ENCODE measurements around the gene GALNT7.

GALNT7 gene

GRCh38 chr4:173267711-173268110, 99.1 kb downstream of the GALNT7 start:
- DNase-seq (ENCODE audit: low spot score): no peak

- no peak for DNase-seq (ENCODE audit: low spot score)
Observed at GRCh38 chr4:173269280-173269679, 100.7 kb downstream of the GALNT7 start.

GRCh38 chr4:173270312-173271027, 101.9 kb downstream of the GALNT7 start:
- DNase-seq (ENCODE audit: low spot score): no peak

- no peak for DNase-seq (ENCODE audit: low spot score)
Observed at GRCh38 chr4:173272314-173272713, 103.7 kb downstream of the GALNT7 start.

GRCh38 chr4:173272996-173273395, 104.4 kb downstream of the GALNT7 start:
- peak; percentile 13 for DNase-seq (ENCODE audit: low spot score)

- DNase-seq (ENCODE audit: low spot score): peak; percentile 9
Observed at GRCh38 chr4:173273941-173274340, 105.3 kb downstream of the GALNT7 start.

- DNase-seq (ENCODE audit: low spot score): no peak
Observed at GRCh38 chr4:173274744-173275143, 106.1 kb downstream of the GALNT7 start.

- no peak for DNase-seq (ENCODE audit: low spot score)
Observed at GRCh38 chr4:173275150-173275549, 106.5 kb downstream of the GALNT7 start.

GRCh38 chr4:173277340-173277739, 108.7 kb downstream of the GALNT7 start:
- DNase-seq (ENCODE audit: low spot score): no peak

- DNase-seq (ENCODE audit: low spot score): no peak
Observed at GRCh38 chr4:173280998-173281397, 112.4 kb downstream of the GALNT7 start.

GRCh38 chr4:173281406-173282255, 113.0 kb downstream of the GALNT7 start:
- DNase-seq (ENCODE audit: low spot score): no peak

GRCh38 chr4:173282256-173282562, 113.6 kb downstream of the GALNT7 start:
- DNase-seq (ENCODE audit: low spot score): no peak

GRCh38 chr4:173282626-173283025, 114.0 kb downstream of the GALNT7 start:
- no peak for DNase-seq (ENCODE audit: low spot score)

- no peak for DNase-seq (ENCODE audit: low spot score)
Observed at GRCh38 chr4:173284463-173284862, 115.9 kb downstream of the GALNT7 start.

GRCh38 chr4:173287486-173287885, 118.9 kb downstream of the GALNT7 start:
- no peak for DNase-seq (ENCODE audit: low spot score)

- DNase-seq (ENCODE audit: low spot score): peak; percentile 51
Observed at GRCh38 chr4:173288296-173288695, 119.7 kb downstream of the GALNT7 start.

GRCh38 chr4:173288698-173289352, 120.2 kb downstream of the GALNT7 start:
- no peak for DNase-seq (ENCODE audit: low spot score)

- DNase-seq (ENCODE audit: low spot score): no peak
Observed at GRCh38 chr4:173289353-173289727, 120.7 kb downstream of the GALNT7 start.

GRCh38 chr4:173291899-173292298, 123.3 kb downstream of the GALNT7 start:
- no peak for DNase-seq (ENCODE audit: low spot score)

GRCh38 chr4:173293663-173294062, 125.1 kb downstream of the GALNT7 start:
- no peak for DNase-seq (ENCODE audit: low spot score)

- no peak for DNase-seq (ENCODE audit: low spot score)
Observed at GRCh38 chr4:173294444-173294843, 125.8 kb downstream of the GALNT7 start.

- DNase-seq (ENCODE audit: low spot score): peak; percentile 40
Observed at GRCh38 chr4:173301518-173302201, 133.0 kb downstream of the GALNT7 start.
